Heart left ventricle (tissue), 13 donors: ENCODE measurements around the gene TMIGD1.

Experiments
- CTCF ChIP-seq, 12 donors: fragments of 200-600 bp; sonication (generic) in 4 of 12; IDR thresholded peaks; one replicate each; pipeline versions ENCODE4 v1.5.0 to v1.8.0; 2018 to 2022; ENCODE audit warnings: antibody characterized with exemption in 12 of 12, mild to moderate bottlenecking in 5 of 12
- POLR2A ChIP-seq, 2 donors: fragments of 450-650 bp; IDR thresholded peaks; one replicate each; pipeline ENCODE4 v1.6.1; 2017; ENCODE audit warnings: antibody characterized with exemption in 2 of 2, mild to moderate bottlenecking in 2 of 2, moderate library complexity in 2 of 2
- donor health status: ischemic (EF 13 %, LVEDD 7.1; RV severe dilation, severe dysfunction).
- donor health status: DM: no; HTN: yes; CAD: no.
- donor health status: DM: no; HTN: no; CAD: no.
- donor health status: ischemic (EF 25% LVEDD 6.9; RV normal size, moderate dysfunction).
- donor health status: ischemic (EF 25% LVEDD 5.7; RV mildly dilated, moderate dysfunction).
- donor health status: ischemic (EF 35%, LVEDD 5.7; RV mildly dilated, moderate dysfunction).
- donor health status: nonischemic (EF 11% LVEDD 7.7; RV severe dilation, severe dysfunction).
- donor health status: DM: yes; HTN: yes; CAD: no.
- donor health status: PGD.
- donor health status: ischemic (EF 29% LVEDD 5.4; RV normal size, mild dysfunction).
- donor health status: nonischemic (EF 23%, LVEDD 6.1; RV moderate dilation, normal function).

DNA sequence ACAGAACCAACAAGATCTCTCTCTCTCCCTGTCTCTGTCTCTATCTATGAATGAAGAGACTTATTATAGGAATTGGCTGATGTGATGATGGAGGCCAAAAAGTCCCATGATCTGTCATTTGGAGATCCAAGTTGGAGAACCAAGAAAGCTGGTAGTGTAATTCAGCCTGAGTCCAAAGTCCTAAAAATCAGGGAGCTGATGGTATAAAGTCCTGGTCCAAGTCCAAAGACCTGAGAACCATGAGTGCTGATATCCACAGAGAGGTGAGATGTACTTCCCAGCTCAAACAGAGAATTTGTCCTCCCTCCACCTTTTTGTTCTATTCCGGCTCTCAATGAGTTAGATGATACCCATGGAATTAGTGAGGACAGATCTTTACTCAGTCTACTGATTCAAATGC, 15.4 kb upstream of the TMIGD1 start:
- TF ChIP-seq CTCF (IDR thresholded peaks at IDR 0.05) (no peak), POLR2A (IDR thresholded peaks at IDR 0.05) (no peak)
